Measurements from ENCODE around the gene ARHGAP15.

Gene ARHGAP15

GRCh38 chr2:143632751-143633374 is 503.6 kb downstream of the ARHGAP15 start:
- no peak for DNase-seq (ENCODE audit: extremely low spot score)
- POLR2A ChIA-PET: no interaction called here
- CTCF ChIA-PET: no interaction called here
- TF ChIP-seq SUZ12 (IDR thresholded peaks at IDR 0.05) (no peak), LEF1 (IDR thresholded peaks at IDR 0.05; ENCODE audit: borderline replicate concordance) (no peak), CTBP1 (IDR thresholded peaks at IDR 0.05; ENCODE audit: borderline replicate concordance) (no peak), SP1 (IDR thresholded peaks at IDR 0.05) (no peak), FOXM1 (IDR thresholded peaks at IDR 0.05; ENCODE audit: borderline replicate concordance) (no peak), FOXA1 (IDR thresholded peaks at IDR 0.05) (no peak)

GRCh38 chr2:143633419-143633818 is 504.2 kb downstream of the ARHGAP15 start:
- TF ChIP-seq PKNOX1 (IDR thresholded peaks at IDR 0.05): no peak
- no peak for TF ChIP-seq BHLHE40 (IDR thresholded peaks at IDR 0.05; ENCODE audit: borderline replicate concordance)
- no peak for TF ChIP-seq LEF1 (IDR thresholded peaks at IDR 0.05; ENCODE audit: borderline replicate concordance)
- no peak for TF ChIP-seq CTBP1 (IDR thresholded peaks at IDR 0.05; ENCODE audit: borderline replicate concordance)
- no peak for TF ChIP-seq SUZ12 (IDR thresholded peaks at IDR 0.05)
- no peak for TF ChIP-seq ZNF384 (IDR thresholded peaks at IDR 0.05)
- TF ChIP-seq FOXK2 (IDR thresholded peaks at IDR 0.05): no peak
- no peak for TF ChIP-seq NFRKB (IDR thresholded peaks at IDR 0.05)
- no peak for TF ChIP-seq L3MBTL2 (conservative IDR thresholded peaks at IDR 0.05)
- no peak for TF ChIP-seq FOXM1 (IDR thresholded peaks at IDR 0.05; ENCODE audit: borderline replicate concordance)
- TF ChIP-seq ARNT (IDR thresholded peaks at IDR 0.05): no peak
- no peak for TF ChIP-seq HDGF (IDR thresholded peaks at IDR 0.05; ENCODE audit: borderline replicate concordance)
- no peak for TF ChIP-seq FOXA1 (IDR thresholded peaks at IDR 0.05)
- TF ChIP-seq TARDBP (IDR thresholded peaks at IDR 0.05): no peak
- TF ChIP-seq ELF4 (IDR thresholded peaks at IDR 0.05): no peak
- no peak for TF ChIP-seq SP1 (IDR thresholded peaks at IDR 0.05)
- POLR2A ChIA-PET: no interaction called here
- DNase-seq (ENCODE audit: extremely low spot score): no peak
- CTCF ChIA-PET: no interaction called here

GRCh38 chr2:143635302-143635701 is 506.1 kb downstream of the ARHGAP15 start:
- POLR2A ChIA-PET: no interaction called here
- TF ChIP-seq FOXA1 (IDR thresholded peaks at IDR 0.05): no peak
- no peak for TF ChIP-seq PKNOX1 (IDR thresholded peaks at IDR 0.05)
- no peak for TF ChIP-seq NFRKB (IDR thresholded peaks at IDR 0.05)
- TF ChIP-seq SUZ12 (IDR thresholded peaks at IDR 0.05): no peak
- no peak for TF ChIP-seq CTBP1 (IDR thresholded peaks at IDR 0.05; ENCODE audit: borderline replicate concordance)
- TF ChIP-seq ZNF384 (IDR thresholded peaks at IDR 0.05): no peak
- CTCF ChIA-PET: no interaction called here
- no peak for DNase-seq (ENCODE audit: extremely low spot score)

GRCh38 chr2:143635936-143636335 is 506.7 kb downstream of the ARHGAP15 start:
- CTCF ChIA-PET: no interaction called here
- POLR2A ChIA-PET: no interaction called here
- DNase-seq (ENCODE audit: extremely low spot score): no peak

GRCh38 chr2:143640826-143641225 is 511.6 kb downstream of the ARHGAP15 start:
- TF ChIP-seq FOXM1 (IDR thresholded peaks at IDR 0.05; ENCODE audit: borderline replicate concordance): no peak
- TF ChIP-seq TARDBP (IDR thresholded peaks at IDR 0.05): no peak
- TF ChIP-seq LEF1 (IDR thresholded peaks at IDR 0.05; ENCODE audit: borderline replicate concordance): no peak
- no peak for TF ChIP-seq ARNT (IDR thresholded peaks at IDR 0.05)
- no peak for TF ChIP-seq CTBP1 (IDR thresholded peaks at IDR 0.05; ENCODE audit: borderline replicate concordance)
- TF ChIP-seq FOXA1 (IDR thresholded peaks at IDR 0.05): no peak
- TF ChIP-seq L3MBTL2 (conservative IDR thresholded peaks at IDR 0.05): no peak
- no peak for TF ChIP-seq ELF4 (IDR thresholded peaks at IDR 0.05)
- POLR2A ChIA-PET: no interaction called here
- CTCF ChIA-PET: no interaction called here
- no peak for DNase-seq (ENCODE audit: extremely low spot score)

More at GRCh38 chr2:143635936-143636335, 506.7 kb downstream of the ARHGAP15 start:
- TF ChIP-seq SP1 (IDR thresholded peaks at IDR 0.05): no peak
- TF ChIP-seq L3MBTL2 (conservative IDR thresholded peaks at IDR 0.05): no peak
- TF ChIP-seq LEF1 (IDR thresholded peaks at IDR 0.05; ENCODE audit: borderline replicate concordance): no peak
- TF ChIP-seq ARNT (IDR thresholded peaks at IDR 0.05): no peak
- no peak for TF ChIP-seq HDGF (IDR thresholded peaks at IDR 0.05; ENCODE audit: borderline replicate concordance)
- TF ChIP-seq FOXM1 (IDR thresholded peaks at IDR 0.05; ENCODE audit: borderline replicate concordance): no peak
- TF ChIP-seq ZNF384 (IDR thresholded peaks at IDR 0.05): no peak
- TF ChIP-seq FOXA1 (IDR thresholded peaks at IDR 0.05): no peak
- no peak for TF ChIP-seq SUZ12 (IDR thresholded peaks at IDR 0.05)
- no peak for TF ChIP-seq FOXK2 (IDR thresholded peaks at IDR 0.05)
- no peak for TF ChIP-seq NFRKB (IDR thresholded peaks at IDR 0.05)
- no peak for TF ChIP-seq CTBP1 (IDR thresholded peaks at IDR 0.05; ENCODE audit: borderline replicate concordance)
- no peak for TF ChIP-seq BHLHE40 (IDR thresholded peaks at IDR 0.05; ENCODE audit: borderline replicate concordance)
- no peak for TF ChIP-seq ELF4 (IDR thresholded peaks at IDR 0.05)

GRCh38 chr2:143645921-143646645 is 516.9 kb downstream of the ARHGAP15 start:
- ChIA-PET CTCF (no interaction called here), POLR2A (no interaction called here)
- DNase-seq (ENCODE audit: extremely low spot score): no peak
- TF ChIP-seq LEF1 (IDR thresholded peaks at IDR 0.05; ENCODE audit: borderline replicate concordance) (no peak), PKNOX1 (IDR thresholded peaks at IDR 0.05) (no peak), SP1 (IDR thresholded peaks at IDR 0.05) (no peak), TARDBP (IDR thresholded peaks at IDR 0.05) (no peak), HDGF (IDR thresholded peaks at IDR 0.05; ENCODE audit: borderline replicate concordance) (no peak), ELF4 (IDR thresholded peaks at IDR 0.05) (no peak), SUZ12 (IDR thresholded peaks at IDR 0.05) (no peak), ARNT (IDR thresholded peaks at IDR 0.05) (no peak), BHLHE40 (IDR thresholded peaks at IDR 0.05; ENCODE audit: borderline replicate concordance) (no peak), FOXM1 (IDR thresholded peaks at IDR 0.05; ENCODE audit: borderline replicate concordance) (no peak), CTBP1 (IDR thresholded peaks at IDR 0.05; ENCODE audit: borderline replicate concordance) (no peak), ZNF384 (IDR thresholded peaks at IDR 0.05) (no peak), NFRKB (IDR thresholded peaks at IDR 0.05) (no peak), L3MBTL2 (conservative IDR thresholded peaks at IDR 0.05) (no peak)

Data from HEK293T (cell line).